GM18867 (cell line): ENCODE results near the gene PRDX1.
A peak's percentile ranks its signal among the peaks of the same experiment; 100 is the strongest.

Experiments
- ATAC-seq: cut with Tn5 transposase; IDR thresholded peaks from one replicate; pipeline ENCODE4 v1.9.1; 2021; ENCODE audit warnings: mild to moderate bottlenecking, moderate library complexity; ENCODE audit not compliant: unreplicated experiment

The PRDX1 gene

DNA sequence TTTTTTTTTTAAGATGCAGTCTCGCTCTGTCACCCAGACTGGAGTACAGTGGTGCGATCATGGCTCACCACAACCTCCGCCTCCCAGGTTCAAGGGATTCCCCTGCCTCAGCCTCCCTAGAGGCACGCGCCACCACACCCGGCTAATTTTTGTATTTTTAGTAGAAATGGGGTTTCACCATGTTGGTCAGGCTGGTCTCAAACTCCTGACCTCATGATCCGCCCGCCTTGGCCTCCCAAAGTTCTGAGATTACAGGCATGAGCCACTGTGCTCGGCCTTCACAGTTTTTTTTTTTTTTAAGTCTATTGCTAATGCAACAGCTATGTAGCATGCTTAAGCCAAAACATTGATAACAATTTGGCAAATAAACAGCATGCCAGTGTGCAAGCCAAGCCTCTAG lies 54.3 kb downstream of the PRDX1 start:
- ATAC-seq = peak; percentile 55

DNA sequence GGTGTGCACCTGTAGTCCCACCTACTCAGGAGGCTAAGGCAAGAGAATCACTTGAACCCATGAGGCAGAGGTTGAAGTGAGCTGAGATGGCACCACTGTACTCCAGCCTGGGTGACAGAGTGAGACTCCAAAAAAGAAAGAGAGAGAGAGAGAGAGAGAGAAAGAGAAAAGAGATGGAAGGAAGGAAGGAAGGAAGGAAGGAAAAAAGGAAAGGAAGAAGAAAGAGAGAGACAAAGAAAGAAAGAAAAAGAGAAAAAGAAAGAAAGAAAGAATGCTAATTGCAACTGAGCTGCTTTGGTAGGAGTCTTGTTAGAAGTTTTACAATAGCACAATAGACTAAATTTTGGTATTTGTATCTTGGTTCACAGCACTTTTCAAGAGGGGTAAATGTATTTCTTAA lies 56.4 kb downstream of the PRDX1 start:
- no peak for ATAC-seq
